ENCODE results near the gene LAIR2.
A peak's percentile ranks its signal among the peaks of the same experiment; 100 is the strongest.

Gene LAIR2

DNA sequence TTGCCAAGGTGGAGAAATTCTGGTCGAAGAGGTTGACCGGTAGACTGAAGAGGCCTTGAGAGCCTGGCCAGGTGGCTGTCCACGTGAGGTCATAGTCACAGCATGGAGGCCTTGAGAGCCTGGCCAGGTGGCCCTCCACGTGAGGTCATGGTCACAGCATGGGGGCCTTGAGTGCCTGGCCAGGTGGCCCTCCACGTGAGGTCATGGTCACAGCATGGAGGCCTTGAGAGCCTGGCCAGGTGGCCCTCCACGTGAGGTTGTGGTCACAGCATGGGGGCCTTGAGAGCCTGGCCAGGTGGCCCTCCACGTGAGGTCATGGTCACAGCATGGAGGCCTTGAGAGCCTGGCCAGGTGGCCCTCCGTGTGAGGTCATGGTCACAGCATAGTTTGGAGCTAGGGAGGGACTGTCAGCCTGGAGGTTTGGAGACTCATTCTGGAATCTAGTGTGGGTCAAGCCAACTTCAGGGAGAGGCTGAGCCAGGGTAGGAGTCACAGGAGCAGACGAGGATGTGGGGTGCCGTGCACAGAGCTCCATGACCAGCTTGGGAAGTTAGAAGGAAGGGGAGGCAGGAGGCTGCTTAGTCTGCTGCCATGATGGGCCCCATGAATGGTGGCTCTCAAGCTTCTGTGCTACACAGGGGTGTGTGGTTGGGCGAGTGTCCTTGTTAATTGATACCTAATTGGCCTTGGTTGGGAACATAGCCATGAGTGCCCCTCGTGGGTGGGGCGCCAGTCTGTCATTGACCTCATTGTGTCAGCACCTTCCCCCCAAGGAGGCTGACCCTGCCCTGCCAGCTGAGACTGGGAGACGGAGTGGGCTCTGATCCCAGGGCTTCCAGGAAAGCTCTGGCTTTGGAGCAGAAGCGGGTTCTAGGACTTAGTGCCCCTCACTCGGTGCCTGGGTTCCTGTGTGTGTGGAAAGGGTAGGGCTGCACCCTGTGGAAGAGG, 43.1 kb upstream of the LAIR2 start:
- no peak for DNase-seq
- Histone ChIP-seq H3K27ac (ENCODE audit: insufficient read depth, low read length, poor library complexity, severe bottlenecking) (no peak overlapping the region), H3K9me3 (ENCODE audit: control insufficient read depth, low read length) (no peaks in the 10 kb centered on the region), H3K27me3 (replicated peaks; ENCODE audit: control insufficient read depth, insufficient read depth, low read length, poor library complexity, severe bottlenecking) (no peaks in the 10 kb centered on the region), H3K36me3 (ENCODE audit: control insufficient read depth, insufficient read depth, low read length) (peaks cover 69% of the 10 kb centered on the region), H3K4me3 (ENCODE audit: insufficient read depth, low read depth, low read length, poor library complexity, severe bottlenecking) (no peak overlapping the region), H3K4me1 (ENCODE audit: control insufficient read depth, insufficient read depth, low read length, poor library complexity, severe bottlenecking) (peaks cover 20% of the 10 kb centered on the region)

GRCh38 chr19:54460230-54461005, 42.2 kb upstream of the LAIR2 start:
- Histone ChIP-seq H3K4me3 (ENCODE audit: insufficient read depth, low read depth, low read length, poor library complexity, severe bottlenecking) (no peak overlapping the region), H3K27ac (ENCODE audit: insufficient read depth, low read length, poor library complexity, severe bottlenecking) (no peak overlapping the region), H3K36me3 (ENCODE audit: control insufficient read depth, insufficient read depth, low read length) (peaks cover 60% of the 10 kb centered on the region), H3K4me1 (ENCODE audit: control insufficient read depth, insufficient read depth, low read length, poor library complexity, severe bottlenecking) (peaks cover 25% of the 10 kb centered on the region), H3K9me3 (ENCODE audit: control insufficient read depth, low read length) (no peaks in the 10 kb centered on the region), H3K27me3 (replicated peaks; ENCODE audit: control insufficient read depth, insufficient read depth, low read length, poor library complexity, severe bottlenecking) (no peaks in the 10 kb centered on the region)
- DNase-seq = no peak

DNA sequence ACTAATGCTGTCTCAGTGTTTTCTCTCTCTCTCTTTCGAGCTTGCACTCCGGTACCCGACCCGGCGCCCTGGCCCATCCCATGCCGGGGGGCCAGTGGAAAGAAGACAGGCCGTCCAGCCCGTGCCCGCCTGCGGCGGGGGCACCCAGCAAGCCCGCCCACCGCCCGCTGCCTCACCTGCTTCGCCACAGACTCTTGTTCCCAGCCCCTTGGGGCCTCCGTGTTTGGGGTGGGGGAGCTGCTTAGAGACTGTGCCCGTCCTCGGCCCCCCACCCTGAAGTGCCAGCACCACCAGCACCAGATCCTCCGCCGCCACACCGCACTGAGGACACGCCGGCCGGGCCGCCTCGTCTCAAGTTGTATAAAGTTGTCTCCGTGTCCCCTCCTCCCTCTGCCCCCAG, 41.4 kb upstream of the LAIR2 start:
- Histone ChIP-seq H3K4me3 (ENCODE audit: insufficient read depth, low read depth, low read length, poor library complexity, severe bottlenecking) (no peak overlapping the region), H3K27me3 (replicated peaks; ENCODE audit: control insufficient read depth, insufficient read depth, low read length, poor library complexity, severe bottlenecking) (no peaks in the 10 kb centered on the region), H3K36me3 (ENCODE audit: control insufficient read depth, insufficient read depth, low read length) (peaks cover 52% of the 10 kb centered on the region)

GRCh38 chr19:54461613-54462012, 41.0 kb upstream of the LAIR2 start:
- no peak for DNase-seq
- H3K27me3 ChIP-seq (replicated peaks; ENCODE audit: control insufficient read depth, insufficient read depth, low read length, poor library complexity, severe bottlenecking) = no peaks in the 10 kb centered on the region
- no peaks in the 10 kb centered on the region for H3K9me3 ChIP-seq (ENCODE audit: control insufficient read depth, low read length)
- H3K36me3 ChIP-seq (ENCODE audit: control insufficient read depth, insufficient read depth, low read length) = peaks cover 48% of the 10 kb centered on the region
- no peak overlapping the region for H3K4me3 ChIP-seq (ENCODE audit: insufficient read depth, low read depth, low read length, poor library complexity, severe bottlenecking)
- H3K4me1 ChIP-seq (ENCODE audit: control insufficient read depth, insufficient read depth, low read length, poor library complexity, severe bottlenecking) = peaks cover 25% of the 10 kb centered on the region
- H3K27ac ChIP-seq (ENCODE audit: insufficient read depth, low read length, poor library complexity, severe bottlenecking) = no peak overlapping the region

More for the DNA sequence above, 41.4 kb upstream of the LAIR2 start:
- DNase-seq = no peak
- peaks cover 25% of the 10 kb centered on the region for H3K4me1 ChIP-seq (ENCODE audit: control insufficient read depth, insufficient read depth, low read length, poor library complexity, severe bottlenecking)
- H3K9me3 ChIP-seq (ENCODE audit: control insufficient read depth, low read length) = no peaks in the 10 kb centered on the region
- no peak overlapping the region for H3K27ac ChIP-seq (ENCODE audit: insufficient read depth, low read length, poor library complexity, severe bottlenecking)

- H3K27ac ChIP-seq (ENCODE audit: insufficient read depth, low read length, poor library complexity, severe bottlenecking) = peak overlapping the region; percentile 80
- peaks cover 25% of the 10 kb centered on the region for H3K4me1 ChIP-seq (ENCODE audit: control insufficient read depth, insufficient read depth, low read length, poor library complexity, severe bottlenecking)
- no peaks in the 10 kb centered on the region for H3K9me3 ChIP-seq (ENCODE audit: control insufficient read depth, low read length)
- peaks cover 43% of the 10 kb centered on the region for H3K36me3 ChIP-seq (ENCODE audit: control insufficient read depth, insufficient read depth, low read length)
- no peak for DNase-seq
- no peaks in the 10 kb centered on the region for H3K27me3 ChIP-seq (replicated peaks; ENCODE audit: control insufficient read depth, insufficient read depth, low read length, poor library complexity, severe bottlenecking)
- H3K4me3 ChIP-seq (ENCODE audit: insufficient read depth, low read depth, low read length, poor library complexity, severe bottlenecking) = peak overlapping the region; percentile 46
Measured at GRCh38 chr19:54462047-54462654, 40.5 kb upstream of the LAIR2 start.

- Histone ChIP-seq H3K27ac (ENCODE audit: insufficient read depth, low read length, poor library complexity, severe bottlenecking) (peak overlapping the region; percentile 80), H3K27me3 (replicated peaks; ENCODE audit: control insufficient read depth, insufficient read depth, low read length, poor library complexity, severe bottlenecking) (no peaks in the 10 kb centered on the region), H3K36me3 (ENCODE audit: control insufficient read depth, insufficient read depth, low read length) (peaks cover 35% of the 10 kb centered on the region), H3K4me3 (ENCODE audit: insufficient read depth, low read depth, low read length, poor library complexity, severe bottlenecking) (peak overlapping the region; percentile 71), H3K4me1 (ENCODE audit: control insufficient read depth, insufficient read depth, low read length, poor library complexity, severe bottlenecking) (peaks cover 25% of the 10 kb centered on the region), H3K9me3 (ENCODE audit: control insufficient read depth, low read length) (no peaks in the 10 kb centered on the region)
- peak; percentile 45 to 58 (median 53) for DNase-seq
Measured at GRCh38 chr19:54462655-54463530, 39.7 kb upstream of the LAIR2 start.

DNA sequence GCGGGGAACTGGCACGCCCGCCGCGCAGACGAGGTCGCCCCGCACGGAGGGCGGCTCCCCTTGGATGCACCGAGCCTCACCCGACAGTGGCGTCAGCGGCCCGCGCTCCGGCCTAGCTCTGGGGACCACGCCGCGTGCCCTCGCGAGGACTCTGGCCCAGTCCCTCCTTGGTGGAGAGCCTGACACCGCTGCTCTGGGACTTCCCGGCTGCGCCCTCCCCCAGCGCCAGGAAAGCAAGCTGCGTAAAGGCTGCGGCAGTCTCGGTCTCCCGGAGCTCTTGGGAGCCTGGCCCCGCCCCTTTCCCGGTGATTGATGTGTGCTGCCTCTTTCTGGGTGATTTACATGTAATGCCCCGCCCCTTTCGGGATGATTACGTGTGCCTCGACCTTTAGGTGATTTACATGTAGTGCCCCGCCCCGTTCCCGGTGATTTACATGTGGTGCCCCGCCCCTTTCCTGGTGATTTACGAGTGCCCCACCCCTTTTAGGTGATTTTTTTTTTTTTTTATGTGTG, 39.0 kb upstream of the LAIR2 start, which contains the start of gene LENG9:
LENG9 (minus strand) TSS at position 248 of the 513 bp plus-strand sequence. CDS start 252 bp downstream, outside the sequence.
- H3K36me3 ChIP-seq (ENCODE audit: control insufficient read depth, insufficient read depth, low read length) = peaks cover 28% of the 10 kb centered on the region
- no peaks in the 10 kb centered on the region for H3K9me3 ChIP-seq (ENCODE audit: control insufficient read depth, low read length)
- H3K4me1 ChIP-seq (ENCODE audit: control insufficient read depth, insufficient read depth, low read length, poor library complexity, severe bottlenecking) = peaks cover 25% of the 10 kb centered on the region
- H3K27me3 ChIP-seq (replicated peaks; ENCODE audit: control insufficient read depth, insufficient read depth, low read length, poor library complexity, severe bottlenecking) = no peaks in the 10 kb centered on the region
- H3K4me3 ChIP-seq (ENCODE audit: insufficient read depth, low read depth, low read length, poor library complexity, severe bottlenecking) = peak within 1 kb of the TSS; percentile 71
- DNase-seq = peak; percentile 91 to 93 (median 92)
- H3K27ac ChIP-seq (ENCODE audit: insufficient read depth, low read length, poor library complexity, severe bottlenecking) = peak within 1 kb of the TSS; percentile 80

DNA sequence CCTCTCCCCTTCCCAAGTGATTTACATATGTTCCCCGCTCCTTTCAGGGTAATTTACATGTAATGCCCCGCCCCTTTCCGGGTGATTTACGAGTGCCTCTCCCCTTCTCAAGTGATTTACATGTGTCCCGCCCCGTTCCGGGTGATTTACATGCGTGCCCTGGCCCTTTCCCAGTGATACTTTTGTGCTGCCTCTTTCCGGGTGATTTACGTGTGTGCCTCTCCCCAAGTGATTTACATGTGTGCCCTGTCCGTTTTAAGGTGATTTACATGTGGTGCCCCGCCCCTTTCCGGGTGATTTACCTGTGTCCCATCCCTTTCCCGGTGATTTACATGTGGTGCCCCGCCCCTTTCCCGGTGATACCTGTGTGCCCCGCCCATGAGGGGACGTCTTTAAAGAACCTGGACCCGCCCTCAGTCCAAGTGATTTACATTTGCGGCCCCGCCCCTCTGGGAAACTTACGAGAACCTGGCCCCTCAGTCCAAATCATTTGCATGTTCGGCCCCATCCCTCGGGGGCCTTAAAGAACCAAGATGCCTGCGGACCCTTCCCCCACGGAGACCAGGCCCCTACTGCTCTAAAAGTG, 38.5 kb upstream of the LAIR2 start:
- Histone ChIP-seq H3K27ac (ENCODE audit: insufficient read depth, low read length, poor library complexity, severe bottlenecking) (peak overlapping the region; percentile 80), H3K9me3 (ENCODE audit: control insufficient read depth, low read length) (no peaks in the 10 kb centered on the region), H3K4me3 (ENCODE audit: insufficient read depth, low read depth, low read length, poor library complexity, severe bottlenecking) (peak overlapping the region; percentile 71), H3K27me3 (replicated peaks; ENCODE audit: control insufficient read depth, insufficient read depth, low read length, poor library complexity, severe bottlenecking) (no peaks in the 10 kb centered on the region), H3K4me1 (ENCODE audit: control insufficient read depth, insufficient read depth, low read length, poor library complexity, severe bottlenecking) (peaks cover 25% of the 10 kb centered on the region), H3K36me3 (ENCODE audit: control insufficient read depth, insufficient read depth, low read length) (peaks cover 23% of the 10 kb centered on the region)
- DNase-seq = peak; percentile 78 to 83 (median 82)

All from effector memory CD4-positive, alpha-beta T cell (primary cell).